ENCODE measurements around the gene AQP12B. TPM values are rescaled to one million over a fixed set of nuclear protein-coding genes. Genes with fewer than 3 reads are reported as not detected.

The AQP12B gene
- total and polyA plus RNA-seq, 2 of the 13 experiments (the other 11 are each of a cell fraction or from before 2014, with no cell fraction given): not detected

DNA sequence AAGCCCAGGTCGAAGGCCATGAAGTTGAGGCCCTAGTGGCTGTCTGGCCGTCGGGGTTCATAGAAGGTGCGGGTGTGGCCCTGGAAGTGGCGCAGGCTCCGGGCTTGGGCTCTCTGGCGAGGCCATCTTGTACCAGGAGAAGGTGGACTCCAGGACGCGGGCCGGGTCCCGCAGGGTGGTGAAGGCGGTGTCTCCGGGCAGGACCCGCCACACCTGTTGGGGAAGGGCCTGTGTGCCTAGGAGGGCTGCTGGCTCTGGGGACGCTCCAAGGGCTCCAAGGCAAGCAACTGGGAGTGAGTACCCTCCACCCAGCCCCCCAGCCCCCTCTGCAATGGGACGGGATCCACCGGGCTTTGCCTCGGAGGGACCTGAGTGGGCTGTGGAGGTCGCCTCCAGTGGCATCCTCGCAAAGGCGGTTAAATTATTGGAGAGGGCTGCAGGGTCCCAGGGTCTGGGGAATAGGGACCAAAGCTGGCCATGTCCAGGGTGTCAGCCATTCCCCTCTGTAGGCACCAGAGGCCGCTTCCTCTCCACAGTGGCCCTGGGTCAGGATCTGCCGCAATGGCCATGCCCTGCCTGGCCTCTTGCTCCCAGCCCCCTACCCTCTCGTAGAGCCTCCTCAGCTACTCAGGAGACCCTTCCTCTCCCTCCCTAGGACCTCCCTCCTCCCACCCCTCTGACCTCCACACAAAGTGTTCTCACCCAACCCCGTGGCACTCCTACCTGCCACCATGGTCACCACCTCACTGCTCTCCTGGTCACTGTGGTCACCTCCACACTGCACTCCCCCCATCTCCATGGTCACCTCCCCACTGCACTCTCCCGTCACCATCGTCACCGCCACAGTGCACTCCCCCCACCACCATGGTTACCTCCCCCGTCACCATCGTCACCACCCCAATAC is 19.3 kb upstream of the AQP12B start:
- Histone ChIP-seq H3K9me3 (ENCODE audit: low read length) (no peaks in the 10 kb centered on the region), H4K20me1 (ENCODE audit: insufficient read depth, low read length) (no peaks in the 10 kb centered on the region), H3K4me3 (replicated peaks in 1 of 3; ENCODE audit: insufficient read depth in 1 of 3, low read depth in 2 of 3, low read length in 3 of 3) (no peak overlapping the region), H3K79me2 (ENCODE audit: insufficient read depth, low read length) (no peaks in the 10 kb centered on the region), H3K27ac (ENCODE audit: extremely low read length, insufficient read depth, low read length) (no peak overlapping the region), H3K9ac (ENCODE audit: insufficient read depth, low read depth, low read length) (no peak overlapping the region), H3K4me2 (ENCODE audit: low read depth, low read length) (no peak overlapping the region), H2AFZ (ENCODE audit: low read length) (no peak overlapping the region), H3K27me3 (ENCODE audit: control insufficient read depth in 1 of 2, insufficient read depth in 2 of 2, low read length in 2 of 2) (peaks cover 24 to 62% of the 10 kb centered on the region in 2 experiments), H3K36me3 (replicated peaks in 1 of 2; ENCODE audit: control insufficient read depth in 1 of 2, insufficient read depth in 2 of 2, low read length in 2 of 2) (no peaks in the 10 kb centered on the region), H3K4me1 (ENCODE audit: insufficient read depth, low read length) (no peaks in the 10 kb centered on the region)
- CTCF ChIA-PET (ENCODE audit: low intra/inter-chr PET ratio, low total read pairs): no interaction called here
- BruUV-seq (replicated peaks): no TSS peak
- DNase-seq (ENCODE audit: low spot score) (no peak), FAIRE-seq (no peak), ATAC-seq (peak; percentile 29; the same call in 2 of the 3 replicates)
- in situ Hi-C loops (cut with HindIII; ENCODE audit: extremely low pct_ligation_motif_present, low pct_unique_long_range_greater_than_20kb): loop anchor here (10.0 kb wide), 1 partner anchor 177 kb away; no protein-coding TSS in a partner anchor
- 25% methylated on average over 23 of the region's 30 CpGs for WGBS (ENCODE audit: low lambda C conversion rate)
- intact Hi-C loops (cut with micrococcal nuclease; ENCODE audit: unreplicated experiment): no loop called here
- POLR2A ChIA-PET: no interaction called here
- TF ChIP-seq ZNF629 (CRISPR knock-in tag; conservative IDR thresholded peaks at IDR 0.05): no peak
- TF ChIP-seq SAP130 (CRISPR knock-in tag; IDR thresholded peaks at IDR 0.05; ENCODE audit: low read depth): no peak
- TF ChIP-seq, protein P1, sequence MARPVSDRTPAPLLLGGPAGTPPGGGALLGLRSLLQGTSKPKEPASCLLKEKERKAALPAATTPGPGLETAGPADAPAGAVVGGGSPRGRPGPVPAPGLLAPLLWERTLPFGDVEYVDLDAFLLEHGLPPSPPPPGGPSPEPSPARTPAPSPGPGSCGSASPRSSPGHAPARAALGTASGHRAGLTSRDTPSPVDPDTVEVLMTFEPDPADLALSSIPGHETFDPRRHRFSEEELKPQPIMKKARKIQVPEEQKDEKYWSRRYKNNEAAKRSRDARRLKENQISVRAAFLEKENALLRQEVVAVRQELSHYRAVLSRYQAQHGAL (CRISPR knock-in tag; IDR thresholded peaks at IDR 0.05; ENCODE audit: not compliant biosample characterization): no peak
- no peak for TF ChIP-seq HNF4A (CRISPR knock-in tag; IDR thresholded peaks at IDR 0.05)
- TF ChIP-seq SAFB2 (CRISPR knock-in tag; IDR thresholded peaks at IDR 0.05; ENCODE audit: borderline replicate concordance, low read depth): no peak
- TF ChIP-seq ZNF383 (CRISPR knock-in tag; IDR thresholded peaks at IDR 0.05; ENCODE audit: borderline replicate concordance): no peak
- no peak for TF ChIP-seq SP4 (CRISPR knock-in tag; IDR thresholded peaks at IDR 0.05)
- TF ChIP-seq CREB1 (IDR thresholded peaks at IDR 0.05): peak; percentile 78
- TF ChIP-seq CREB1 (CRISPR knock-in tag; IDR thresholded peaks at IDR 0.05): no peak
- TF ChIP-seq DNMT3B (CRISPR knock-in tag; conservative IDR thresholded peaks at IDR 0.05): no peak
- TF ChIP-seq CTCF (CRISPR knock-in tag; IDR thresholded peaks at IDR 0.05): peak; percentile 40
- no peak for TF ChIP-seq AGO2 (optimal IDR thresholded peaks at IDR 0.05; ENCODE audit: low read depth, low read length)
- TF ChIP-seq, protein P2, sequence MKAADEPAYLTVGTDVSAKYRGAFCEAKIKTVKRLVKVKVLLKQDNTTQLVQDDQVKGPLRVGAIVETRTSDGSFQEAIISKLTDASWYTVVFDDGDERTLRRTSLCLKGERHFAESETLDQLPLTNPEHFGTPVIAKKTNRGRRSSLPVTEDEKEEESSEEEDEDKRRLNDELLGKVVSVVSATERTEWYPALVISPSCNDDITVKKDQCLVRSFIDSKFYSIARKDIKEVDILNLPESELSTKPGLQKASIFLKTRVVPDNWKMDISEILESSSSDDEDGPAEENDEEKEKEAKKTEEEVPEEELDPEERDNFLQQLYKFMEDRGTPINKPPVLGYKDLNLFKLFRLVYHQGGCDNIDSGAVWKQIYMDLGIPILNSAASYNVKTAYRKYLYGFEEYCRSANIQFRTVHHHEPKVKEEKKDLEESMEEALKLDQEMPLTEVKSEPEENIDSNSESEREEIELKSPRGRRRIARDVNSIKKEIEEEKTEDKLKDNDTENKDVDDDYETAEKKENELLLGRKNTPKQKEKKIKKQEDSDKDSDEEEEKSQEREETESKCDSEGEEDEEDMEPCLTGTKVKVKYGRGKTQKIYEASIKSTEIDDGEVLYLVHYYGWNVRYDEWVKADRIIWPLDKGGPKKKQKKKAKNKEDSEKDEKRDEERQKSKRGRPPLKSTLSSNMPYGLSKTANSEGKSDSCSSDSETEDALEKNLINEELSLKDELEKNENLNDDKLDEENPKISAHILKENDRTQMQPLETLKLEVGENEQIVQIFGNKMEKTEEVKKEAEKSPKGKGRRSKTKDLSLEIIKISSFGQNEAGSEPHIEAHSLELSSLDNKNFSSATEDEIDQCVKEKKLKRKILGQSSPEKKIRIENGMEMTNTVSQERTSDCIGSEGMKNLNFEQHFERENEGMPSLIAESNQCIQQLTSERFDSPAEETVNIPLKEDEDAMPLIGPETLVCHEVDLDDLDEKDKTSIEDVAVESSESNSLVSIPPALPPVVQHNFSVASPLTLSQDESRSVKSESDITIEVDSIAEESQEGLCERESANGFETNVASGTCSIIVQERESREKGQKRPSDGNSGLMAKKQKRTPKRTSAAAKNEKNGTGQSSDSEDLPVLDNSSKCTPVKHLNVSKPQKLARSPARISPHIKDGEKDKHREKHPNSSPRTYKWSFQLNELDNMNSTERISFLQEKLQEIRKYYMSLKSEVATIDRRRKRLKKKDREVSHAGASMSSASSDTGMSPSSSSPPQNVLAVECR (CRISPR knock-in tag; IDR thresholded peaks at IDR 0.05; ENCODE audit: borderline replicate concordance): no peak
- peak; percentile 12; the same call in 1 of the 2 replicates for TF ChIP-seq STAG1 (CRISPR knock-in tag; IDR thresholded peaks at IDR 0.05)

Data from HepG2 (cell line).